Astrocyte of the cerebellum (primary cell): Measurements from ENCODE around the gene UPP1.

Experiments
- DNase-seq: peaks from one replicate; pipeline ENCODE4 v3.0.0-alpha.2; 2011; ENCODE audit warnings: low read depth
- H3K4me3 ChIP-seq: 2 replicates; pipeline ENCODE4 v1.5.1; 2011; ENCODE audit warnings: mild to moderate bottlenecking, low read depth, low read length, moderate library complexity
- CTCF ChIP-seq: IDR thresholded peaks from 2 replicates; pipeline ENCODE4 v1.5.1; 2012; ENCODE audit warnings: low read length, low read depth, moderate library complexity, mild to moderate bottlenecking; ENCODE audit errors: missing control alignments
- in situ Hi-C: cut with HindIII; loops from 2 replicates; pipeline ENCODE4 v1.10.0; 2017; ENCODE audit warnings: low sequenced_read_pairs

The UPP1 gene

GRCh38 chr7:48108959-48109847, 20.1 kb downstream of the UPP1 start:
- in situ Hi-C loops, result loop anchor here (25.0 kb wide), 1 partner anchor 122 kb away; the partner anchor contains the start of gene HUS1
- H3K4me3 ChIP-seq, result no peak overlapping the region
- no peak for DNase-seq
- no peak for TF ChIP-seq CTCF

- no peak for DNase-seq
- in situ Hi-C loops, result loop anchor here (25.0 kb wide), 1 partner anchor 123 kb away; the partner anchor contains the start of gene HUS1
- peak; percentile 93 for TF ChIP-seq CTCF
- no peak overlapping the region for H3K4me3 ChIP-seq
These were observed 21.0 kb downstream of the UPP1 start for GRCh38 chr7:48109848-48110663.

GRCh38 chr7:48110868-48111267, 21.8 kb downstream of the UPP1 start:
- in situ Hi-C loops, result loop anchor here (25.0 kb wide), 1 partner anchor 124 kb away; the partner anchor contains the start of gene HUS1
- no peak for DNase-seq
- no peak for TF ChIP-seq CTCF
- no peak overlapping the region for H3K4me3 ChIP-seq

GRCh38 chr7:48111596-48111995, 22.5 kb downstream of the UPP1 start:
- in situ Hi-C loops, result loop anchor here (25.0 kb wide), 1 partner anchor 124 kb away; the partner anchor contains the start of gene HUS1

GRCh38 chr7:48112401-48113165, 23.5 kb downstream of the UPP1 start:
- TF ChIP-seq CTCF, result no peak
- DNase-seq, result no peak
- in situ Hi-C loops, result loop anchor here (25.0 kb wide), 1 partner anchor 125 kb away; the partner anchor contains the start of gene HUS1
- no peak overlapping the region for H3K4me3 ChIP-seq

More at GRCh38 chr7:48111596-48111995, 22.5 kb downstream of the UPP1 start:
- TF ChIP-seq CTCF, result no peak
- DNase-seq, result no peak
- H3K4me3 ChIP-seq, result no peak overlapping the region
